Stomach (tissue), 9 donors: Measurements from ENCODE around the gene DNAL4. TPM values are rescaled to one million over a fixed set of nuclear protein-coding genes. Genes with fewer than 3 reads are reported as not detected.
A peak's percentile ranks its signal among the peaks of the same experiment; 100 is the strongest.

Experiments
- DNase-seq, 2 donors: peaks; one replicate each; pipeline versions ENCODE4 v3.0.0 to v3.0.0-alpha.2; 2013 to 2019
- H3K27ac ChIP-seq, 5 donors: fragments of 200-600 bp in 4 of 5; sonication (generic) in 4 of 5; one replicate each; pipeline ENCODE4 v1.5.1; 2013 to 2019; ENCODE audit warnings: mild to moderate bottlenecking in 1 of 5, moderate library complexity in 1 of 5
- H3K27me3 ChIP-seq, 3 donors: fragments of 200-600 bp; sonication (generic); one replicate each; pipeline ENCODE4 v1.5.1; 2017 to 2019; ENCODE audit warnings: mixed run types in 1 of 3
- H3K36me3 ChIP-seq, 4 donors: fragments of 200-600 bp; sonication (generic); 1 replicate in 3 of 4; 2 replicates in 1 of 4; pipeline ENCODE4 v1.5.1; 2016 to 2019
- H3K4me1 ChIP-seq, 4 donors: fragments of 200-600 bp; sonication (generic); one replicate each; pipeline ENCODE4 v1.5.1; 2016 to 2019
- H3K4me3 ChIP-seq, 4 donors: fragments of 200-600 bp; sonication (generic) in 3 of 4; one replicate each; pipeline ENCODE4 v1.5.1; 2016 to 2019; ENCODE audit warnings: mild to moderate bottlenecking in 1 of 4
- H3K9me3 ChIP-seq, 4 donors: fragments of 200-600 bp; sonication (generic); one replicate each; pipeline ENCODE4 v1.5.1; 2016 to 2019
- EP300 ChIP-seq: sonication (generic); formaldehyde crosslinking; IDR thresholded peaks from one replicate; pipeline ENCODE4 v1.6.1; 2017; ENCODE audit warnings: antibody characterized with exemption
- POLR2A ChIP-seq, 4 donors: fragments of 450-650 bp; IDR thresholded peaks; one replicate each; pipeline ENCODE4 v1.6.1; 2016; ENCODE audit warnings: antibody characterized with exemption in 4 of 4, control low read depth in 2 of 4, mild to moderate bottlenecking in 1 of 4, moderate library complexity in 1 of 4
- POLR2AphosphoS5 ChIP-seq, 3 donors: sonication (generic); formaldehyde crosslinking; IDR thresholded peaks; one replicate each; pipeline ENCODE4 v1.6.1; 2016; ENCODE audit warnings: antibody characterized with exemption in 3 of 3
- WGBS, 5 donors: extraction: QIAGEN DNeasy Blood & Tissue Kit in 3 of 5; methylation state at CpG; one replicate each; pipeline versions ENCODE4 v1.1.5 to v1.1.7; 2013 to 2018; 5-methylcytosine and 5-hydroxymethylcytosine counted together
- intact Hi-C: fragments of 100-400 bp; cut with DNase I; formaldehyde crosslinking; loops from one replicate; pipeline ENCODE4 v1.15.1; 2023; ENCODE audit warnings: low total_unique reads
- polyA plus RNA-seq, 3 donors: library from polyadenylated mRNA; stranded (reverse); fragments of 200-250 nt; gene quantifications; one replicate each; pipeline ENCODE4 v1.2.3, GENCODE V29; 2013
- total RNA-seq, 5 donors: library from RNA; depleted of rRNA; stranded (reverse); fragments of >200 nt; gene quantifications; one replicate each; pipeline versions ENCODE4 v1.1.0 to v1.2.3, GENCODE V29; 2014 to 2016
- TF ChIP-seq, protein P1 (sequence below), 7 experiments: fragments of 450-650 bp in 4 of 7; fragments of 200-600 bp in 3 of 7; sonication (generic) in 3 of 7; IDR thresholded peaks; one replicate each; pipeline ENCODE4 v1.5.1; 2016 to 2019; ENCODE audit warnings: antibody characterized with exemption in 7 of 7, control low read depth in 2 of 7, mild to moderate bottlenecking in 1 of 7
- donor health status: healthy with polysubstance abuse.
- donor health status: Bipolar disorder and iron deficiency.
- donor health status: healthy.

Gene DNAL4
- total and polyA plus RNA-seq, 8 donors: 0.58 to 33.0 (median 15.9) TPM

DNA sequence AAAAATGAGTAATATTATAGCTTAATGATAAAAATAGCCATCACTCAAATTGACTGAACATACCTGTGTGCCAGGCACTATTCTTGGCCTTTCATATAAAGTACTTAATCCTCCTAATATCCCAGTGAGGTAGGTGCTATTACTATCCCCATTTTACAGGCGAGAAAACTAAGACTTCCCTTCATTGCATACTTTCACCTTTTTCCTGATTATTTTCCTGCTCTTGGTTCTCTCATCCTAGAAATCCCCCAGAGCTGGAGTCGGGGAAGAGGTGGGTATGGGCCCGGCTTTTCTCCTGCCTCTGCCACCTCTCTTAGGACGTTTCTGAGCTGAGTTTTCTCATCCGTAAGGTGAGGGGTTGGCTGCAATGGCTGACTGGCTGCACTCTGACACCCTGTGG, 47.7 kb upstream of the DNAL4 start:
- TF ChIP-seq EP300: no peak
- TF ChIP-seq, protein P1, sequence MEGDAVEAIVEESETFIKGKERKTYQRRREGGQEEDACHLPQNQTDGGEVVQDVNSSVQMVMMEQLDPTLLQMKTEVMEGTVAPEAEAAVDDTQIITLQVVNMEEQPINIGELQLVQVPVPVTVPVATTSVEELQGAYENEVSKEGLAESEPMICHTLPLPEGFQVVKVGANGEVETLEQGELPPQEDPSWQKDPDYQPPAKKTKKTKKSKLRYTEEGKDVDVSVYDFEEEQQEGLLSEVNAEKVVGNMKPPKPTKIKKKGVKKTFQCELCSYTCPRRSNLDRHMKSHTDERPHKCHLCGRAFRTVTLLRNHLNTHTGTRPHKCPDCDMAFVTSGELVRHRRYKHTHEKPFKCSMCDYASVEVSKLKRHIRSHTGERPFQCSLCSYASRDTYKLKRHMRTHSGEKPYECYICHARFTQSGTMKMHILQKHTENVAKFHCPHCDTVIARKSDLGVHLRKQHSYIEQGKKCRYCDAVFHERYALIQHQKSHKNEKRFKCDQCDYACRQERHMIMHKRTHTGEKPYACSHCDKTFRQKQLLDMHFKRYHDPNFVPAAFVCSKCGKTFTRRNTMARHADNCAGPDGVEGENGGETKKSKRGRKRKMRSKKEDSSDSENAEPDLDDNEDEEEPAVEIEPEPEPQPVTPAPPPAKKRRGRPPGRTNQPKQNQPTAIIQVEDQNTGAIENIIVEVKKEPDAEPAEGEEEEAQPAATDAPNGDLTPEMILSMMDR (IDR thresholded peaks at IDR 0.05): no peak
- TF ChIP-seq POLR2A (IDR thresholded peaks at IDR 0.05): no peak
- TF ChIP-seq POLR2AphosphoS5 (IDR thresholded peaks at IDR 0.05): no peak

DNA sequence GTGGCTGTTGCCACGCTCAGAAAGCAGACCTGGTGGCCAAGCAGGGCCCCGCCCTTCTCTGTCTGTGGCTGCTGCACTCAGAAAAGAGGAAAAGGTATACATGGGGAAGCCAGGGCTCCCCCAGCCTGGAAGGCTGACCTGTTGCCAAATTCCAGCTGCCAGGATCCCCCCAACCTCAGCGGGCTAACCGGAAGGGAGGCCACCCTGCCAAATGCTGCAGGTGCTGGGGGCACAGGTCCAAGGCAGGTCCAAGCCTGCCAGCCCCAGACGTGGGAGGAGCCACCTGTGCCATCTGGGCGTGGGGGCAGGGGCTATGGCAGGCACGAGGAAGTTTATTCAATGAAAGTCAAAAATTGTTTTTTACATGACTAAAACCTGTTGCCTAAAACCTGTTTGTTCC, 47.3 kb upstream of the DNAL4 start:
- 21 to 50% (median 30%) methylated on average over 7 of the region's 7 CpGs for WGBS, 5 donors
- Histone ChIP-seq H3K36me3 (no peaks in the 10 kb centered on the region), H3K9me3 (no peaks in the 10 kb centered on the region), H3K4me3 (no peak overlapping the region), H3K27me3 (peaks cover 0 to 43% (median 19%) of the 10 kb centered on the region in 3 donors), H3K4me1 (peaks cover 10 to 36% (median 27%) of the 10 kb centered on the region in 4 donors), H3K27ac (no peak overlapping the region)
- TF ChIP-seq, protein P1 (IDR thresholded peaks at IDR 0.05): no peak
- TF ChIP-seq EP300 (no peak), POLR2AphosphoS5 (IDR thresholded peaks at IDR 0.05) (no peak), POLR2A (IDR thresholded peaks at IDR 0.05) (no peak)
- intact Hi-C loops: no loop called here
- peak in 1 of 2 donors; percentile 69 for DNase-seq

More for the DNA sequence above, 47.7 kb upstream of the DNAL4 start:
- Histone ChIP-seq H3K27ac (no peak overlapping the region), H3K4me1 (peaks cover 10 to 36% (median 27%) of the 10 kb centered on the region in 4 donors), H3K4me3 (no peak overlapping the region), H3K27me3 (peaks cover 0 to 43% (median 19%) of the 10 kb centered on the region in 3 donors), H3K36me3 (no peaks in the 10 kb centered on the region), H3K9me3 (no peaks in the 10 kb centered on the region)
- no peak for DNase-seq
- WGBS, 5 donors: 71 to 81% (median 78%) methylated on average over 5 of the region's 5 CpGs
- intact Hi-C loops: no loop called here

DNA sequence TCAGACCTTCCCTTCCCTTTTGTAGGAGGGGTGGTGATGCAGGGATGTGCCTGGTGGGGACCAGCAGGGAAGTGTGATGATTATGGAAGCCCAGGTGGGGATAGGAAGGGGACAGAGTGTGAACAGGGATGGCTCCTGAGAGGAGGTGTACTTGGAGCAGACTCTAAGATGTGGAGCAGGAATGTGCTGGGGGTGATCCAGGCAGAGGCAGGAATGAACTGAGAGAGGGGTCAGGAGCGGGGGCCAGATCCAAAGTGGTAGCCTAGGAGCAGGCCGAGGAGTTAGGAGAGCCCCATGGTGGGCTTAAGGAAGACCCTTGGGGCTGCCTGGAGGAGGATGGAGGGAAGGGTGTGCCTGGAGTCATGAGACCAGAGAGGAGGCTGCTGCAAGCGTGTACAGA, 46.2 kb upstream of the DNAL4 start:
- WGBS, 5 donors: 82 to 94% (median 89%) methylated on average over 3 of the region's 3 CpGs
- TF ChIP-seq, protein P1 (IDR thresholded peaks at IDR 0.05): no peak
- TF ChIP-seq POLR2A (IDR thresholded peaks at IDR 0.05): no peak
- TF ChIP-seq EP300: no peak
- TF ChIP-seq POLR2AphosphoS5 (IDR thresholded peaks at IDR 0.05): no peak
- peaks cover 0 to 38% (median 19%) of the 10 kb centered on the region in 3 donors for H3K27me3 ChIP-seq
- H3K36me3 ChIP-seq: no peaks in the 10 kb centered on the region
- intact Hi-C loops: no loop called here
- DNase-seq: no peak
- H3K9me3 ChIP-seq: no peaks in the 10 kb centered on the region
- no peak overlapping the region for H3K4me3 ChIP-seq
- no peak overlapping the region for H3K27ac ChIP-seq
- peaks cover 10 to 36% (median 27%) of the 10 kb centered on the region in 4 donors for H3K4me1 ChIP-seq

DNA sequence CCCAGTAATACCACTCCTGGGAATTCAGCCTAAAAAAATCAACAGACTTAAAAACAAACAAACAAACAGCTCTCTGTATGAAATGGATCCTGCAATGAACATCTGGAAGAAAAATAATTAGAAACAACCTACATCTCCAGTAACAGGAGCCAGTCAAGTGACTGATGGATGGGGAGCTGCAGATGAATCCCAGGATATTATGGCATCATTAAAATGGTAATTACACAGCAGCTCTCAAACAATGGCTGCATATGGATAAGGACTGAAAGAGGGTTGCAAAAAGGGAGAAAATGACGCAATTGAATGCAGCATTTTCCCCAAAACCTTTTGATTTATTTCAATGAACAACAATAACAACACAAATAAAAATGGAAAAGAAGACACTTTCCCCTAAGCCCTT, 45.7 kb upstream of the DNAL4 start:
- H3K36me3 ChIP-seq: no peaks in the 10 kb centered on the region
- H3K9me3 ChIP-seq: no peaks in the 10 kb centered on the region
- H3K4me3 ChIP-seq: no peak overlapping the region
- H3K27ac ChIP-seq: no peak overlapping the region
- DNase-seq: no peak
- H3K4me1 ChIP-seq: peaks cover 10 to 34% (median 27%) of the 10 kb centered on the region in 4 donors
- intact Hi-C loops: no loop called here
- WGBS, 5 donors: 80 to 100% (median 97%) methylated on average over 1 of the region's 1 CpG
- TF ChIP-seq POLR2A (IDR thresholded peaks at IDR 0.05) (no peak), EP300 (no peak), POLR2AphosphoS5 (IDR thresholded peaks at IDR 0.05) (no peak)
- TF ChIP-seq, protein P1 (IDR thresholded peaks at IDR 0.05): no peak
- peaks cover 0 to 34% (median 17%) of the 10 kb centered on the region in 3 donors for H3K27me3 ChIP-seq
